ENCODE data around the gene SFMBT2.

SFMBT2 gene

DNA sequence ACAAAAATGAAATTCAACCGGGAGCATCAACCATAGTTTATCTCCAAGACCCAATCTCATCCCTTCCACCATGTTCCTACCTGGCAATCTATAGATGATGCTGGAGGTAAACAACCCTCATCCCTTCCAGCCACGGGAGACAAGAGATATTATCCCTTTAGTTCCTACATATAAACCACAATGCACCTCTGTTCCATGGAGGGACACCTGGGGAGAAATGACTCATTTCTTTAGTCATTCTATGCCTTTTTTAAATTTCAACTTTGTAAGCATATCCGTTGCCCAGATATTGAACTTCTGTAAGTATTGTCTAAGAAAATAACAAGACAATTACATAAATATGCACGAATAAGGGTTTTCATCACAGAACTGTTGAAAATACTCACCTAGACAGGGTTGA lies 15.5 kb upstream of the SFMBT2 start:
- no peak overlapping the region for H3K27ac ChIP-seq
- DNase-seq (ENCODE audit: low read depth, low spot score), result no peak

DNA sequence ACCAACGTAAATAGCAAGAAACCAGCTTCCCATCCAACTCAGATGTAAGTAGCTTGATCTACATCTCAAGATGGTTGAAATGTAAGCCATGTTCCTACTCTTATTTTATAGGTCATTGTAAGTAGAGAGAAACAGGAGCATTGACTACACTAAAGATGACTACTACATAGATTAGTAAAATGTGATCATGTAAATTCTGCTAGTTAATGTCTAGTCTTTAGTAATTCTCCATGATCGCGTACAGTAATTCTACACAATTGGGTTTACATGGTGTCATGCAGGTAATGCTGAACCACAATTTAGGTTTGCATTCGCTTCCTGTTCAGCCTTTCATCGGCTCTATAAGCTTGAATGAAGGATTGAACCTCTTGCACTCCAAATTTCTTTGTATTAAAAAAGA lies 14.9 kb upstream of the SFMBT2 start:
- no peak overlapping the region for H3K27ac ChIP-seq
- no peak for DNase-seq (ENCODE audit: low read depth, low spot score)

DNA sequence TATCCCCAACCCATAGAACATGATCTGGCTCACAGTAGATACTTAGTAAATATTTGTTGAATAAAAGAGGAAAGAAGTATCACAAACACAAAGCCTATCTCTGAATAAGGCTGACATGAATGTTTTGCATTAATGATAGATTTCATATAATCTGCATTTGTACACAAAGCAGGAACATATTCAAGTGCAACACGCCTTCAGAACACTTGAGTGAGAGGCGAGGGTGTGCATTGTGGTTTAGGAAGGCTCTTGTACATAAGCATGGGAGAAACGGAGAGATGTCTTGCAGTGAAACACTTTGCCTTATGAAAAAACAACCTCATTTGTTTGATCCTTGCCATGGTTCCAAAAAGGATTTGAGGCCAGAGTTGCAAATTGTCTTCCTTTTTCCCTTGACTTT lies 14.1 kb upstream of the SFMBT2 start:
- DNase-seq (ENCODE audit: low read depth, low spot score), result no peak
- no peak overlapping the region for H3K27ac ChIP-seq

DNA sequence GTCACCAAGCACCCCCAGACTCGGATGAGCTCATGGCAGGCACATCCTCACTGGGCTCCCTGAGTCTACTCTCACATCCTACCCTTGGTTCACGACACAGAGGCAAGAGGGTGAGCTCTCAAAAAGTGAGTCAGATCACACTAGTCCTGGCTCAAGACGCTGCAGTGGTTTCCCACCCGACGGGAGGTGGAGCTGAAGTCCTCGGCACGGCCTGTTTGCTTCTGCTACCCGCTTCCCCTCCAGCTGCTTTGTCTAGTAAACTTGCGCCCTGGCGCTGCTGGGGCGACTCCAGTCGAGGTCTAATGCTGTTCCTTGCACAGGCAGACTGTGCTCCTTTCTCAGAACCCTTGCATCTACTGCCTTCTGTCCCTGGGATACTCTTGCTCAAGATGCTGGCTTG lies 13.5 kb upstream of the SFMBT2 start:
- no peak for DNase-seq (ENCODE audit: low read depth, low spot score)

DNA sequence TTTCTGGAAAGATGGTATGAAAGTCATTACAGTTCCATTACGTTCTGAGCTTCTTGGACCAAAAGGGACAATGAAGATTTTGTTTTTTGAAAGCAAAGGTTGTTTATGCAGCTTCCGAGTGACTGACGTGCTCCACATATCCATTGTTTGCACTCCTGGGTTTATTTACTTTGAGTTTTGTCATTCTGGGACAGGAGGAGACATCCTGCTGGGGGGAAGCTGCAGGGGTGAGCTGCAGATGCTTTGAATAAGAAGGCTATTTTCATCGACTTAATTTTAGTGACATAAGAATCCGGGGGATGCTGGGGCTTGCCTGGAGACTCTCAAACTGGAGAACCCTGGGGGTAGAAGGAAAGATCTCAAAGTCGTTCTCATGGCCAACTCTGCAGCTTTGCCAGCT lies 12.7 kb upstream of the SFMBT2 start:
- no peak for DNase-seq (ENCODE audit: low read depth, low spot score)
- H3K27ac ChIP-seq, result no peak overlapping the region

More for the DNA sequence above, 13.5 kb upstream of the SFMBT2 start:
- H3K27ac ChIP-seq, result no peak overlapping the region

DNA sequence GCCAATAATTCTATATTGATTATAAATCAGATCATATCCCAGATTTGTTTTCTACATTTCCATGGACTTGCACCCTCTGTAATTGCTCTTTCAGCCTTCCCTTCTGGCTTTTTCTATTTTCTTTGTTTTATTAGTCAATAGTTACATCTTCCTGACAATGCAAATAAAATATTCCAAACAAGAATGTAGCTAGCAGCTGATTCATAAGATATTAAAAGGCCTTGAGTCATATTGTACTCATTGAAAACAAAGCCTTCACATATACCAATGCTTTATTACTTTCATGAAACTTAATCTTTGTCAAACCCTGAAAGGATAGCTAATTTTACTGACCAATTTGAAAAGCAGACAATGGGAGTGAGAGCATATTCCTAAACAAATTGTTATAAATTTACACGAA lies 10.7 kb upstream of the SFMBT2 start:
- peak; percentile 29 for DNase-seq (ENCODE audit: low read depth, low spot score)

DNA sequence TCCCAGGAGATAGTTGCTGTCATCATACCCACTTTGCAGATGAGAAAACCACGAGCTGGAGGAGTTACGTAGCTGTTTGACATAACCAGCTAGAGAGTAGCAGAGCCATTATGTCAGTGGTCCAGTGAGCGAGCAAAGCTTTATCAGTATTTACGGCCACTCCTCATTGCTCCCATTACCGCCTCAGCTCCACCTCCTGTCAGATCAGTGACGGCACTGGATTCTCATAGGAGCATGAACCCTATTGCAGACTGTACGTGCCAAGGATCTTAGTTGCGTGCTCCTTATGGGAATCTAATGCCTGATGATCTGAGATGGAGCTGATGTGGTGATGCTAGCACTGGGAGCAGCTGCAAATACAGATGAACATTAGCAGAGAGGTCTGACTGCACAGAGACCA lies 9.2 kb upstream of the SFMBT2 start:
- H3K27ac ChIP-seq, result no peak overlapping the region
- no peak for DNase-seq (ENCODE audit: low read depth, low spot score)

More for the DNA sequence above, 10.7 kb upstream of the SFMBT2 start:
- no peak overlapping the region for H3K27ac ChIP-seq

DNA sequence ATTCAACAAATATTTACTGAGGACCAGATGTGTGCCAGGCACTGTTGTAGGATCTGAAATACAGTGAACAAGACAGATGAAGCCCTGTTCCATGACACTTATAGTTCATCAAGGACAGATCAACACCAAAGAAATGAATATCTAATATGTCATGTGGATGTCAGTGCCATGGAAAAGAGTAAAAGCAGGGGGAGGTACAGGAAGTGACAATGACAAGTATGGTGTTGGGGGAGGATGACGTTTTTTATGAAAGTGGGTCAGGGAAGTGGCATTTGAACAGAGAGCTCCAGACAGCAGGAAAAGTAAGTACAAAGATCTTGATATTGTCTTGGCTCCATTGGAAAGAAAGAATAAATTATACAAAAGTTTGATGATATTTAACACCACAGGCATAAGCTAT lies 7.0 kb upstream of the SFMBT2 start:
- H3K27ac ChIP-seq, result no peak overlapping the region
- no peak for DNase-seq (ENCODE audit: low read depth, low spot score)

DNA sequence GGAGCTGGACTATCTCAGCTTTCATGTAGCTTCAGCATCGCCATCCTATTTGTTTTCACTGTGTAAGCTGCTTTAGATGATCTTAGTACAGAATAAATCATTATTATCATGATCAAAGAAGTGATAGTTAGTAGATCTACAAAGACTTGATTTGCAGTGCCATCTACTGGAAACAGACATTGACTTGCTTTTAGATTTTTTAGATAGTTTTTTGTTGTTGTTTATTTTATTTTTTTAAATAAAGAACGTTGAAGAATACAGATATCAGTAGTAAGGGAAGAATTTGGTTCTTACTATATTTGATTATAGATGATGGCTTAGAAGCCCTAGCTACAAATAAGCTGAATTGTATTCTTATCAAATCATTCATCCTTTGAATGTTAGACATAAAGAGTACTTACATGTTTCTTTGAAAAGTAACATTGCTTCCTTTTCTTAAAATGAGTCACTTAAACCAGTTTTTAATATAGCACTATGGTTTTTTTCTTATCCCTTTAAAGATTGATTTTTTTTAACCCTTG lies 6.3 kb upstream of the SFMBT2 start:
- no peak for DNase-seq (ENCODE audit: low read depth, low spot score)
- H3K27ac ChIP-seq, result no peak overlapping the region

DNA sequence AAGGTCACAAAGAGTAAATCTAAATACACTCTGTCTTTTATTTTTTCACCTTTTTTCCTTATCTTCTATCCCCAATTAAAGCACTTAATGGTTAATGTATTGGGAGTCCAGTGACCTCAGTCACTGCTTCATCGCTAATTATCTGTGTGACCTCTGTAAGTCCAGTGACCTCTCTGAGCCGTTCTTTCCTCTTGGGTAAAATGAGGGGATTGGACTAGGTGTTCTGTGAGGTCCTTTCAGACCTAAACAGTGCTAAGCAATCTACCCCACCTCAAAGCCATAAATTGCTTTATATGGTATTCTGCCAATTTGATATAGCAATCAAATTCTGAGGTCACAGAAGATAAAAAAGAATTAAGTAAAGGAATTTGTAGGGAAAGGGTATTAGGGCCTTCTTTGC lies 3.9 kb upstream of the SFMBT2 start:
- H3K27ac ChIP-seq, result no peak overlapping the region
- no peak for DNase-seq (ENCODE audit: low read depth, low spot score)

DNA sequence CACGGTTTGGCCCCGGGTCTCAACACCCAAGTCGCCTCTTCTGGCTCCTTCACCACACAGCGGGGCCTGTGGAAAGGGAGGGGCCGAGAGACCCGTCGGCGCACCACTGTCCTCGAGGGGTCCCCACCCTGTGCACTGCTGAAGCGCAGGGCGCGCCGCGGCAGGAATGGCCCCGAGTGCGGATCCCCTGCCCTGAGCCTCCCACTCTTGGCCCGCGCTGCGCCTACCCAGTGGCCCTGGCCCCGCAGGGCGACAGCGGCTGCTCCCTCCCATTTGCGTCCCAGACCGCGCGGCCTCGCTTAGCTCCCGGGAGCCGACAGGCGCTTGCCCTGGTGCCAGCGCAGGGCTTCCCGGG lies 2.1 kb upstream of the SFMBT2 start:
- no peak for DNase-seq (ENCODE audit: low read depth, low spot score)
- no peak overlapping the region for H3K27ac ChIP-seq

DNA sequence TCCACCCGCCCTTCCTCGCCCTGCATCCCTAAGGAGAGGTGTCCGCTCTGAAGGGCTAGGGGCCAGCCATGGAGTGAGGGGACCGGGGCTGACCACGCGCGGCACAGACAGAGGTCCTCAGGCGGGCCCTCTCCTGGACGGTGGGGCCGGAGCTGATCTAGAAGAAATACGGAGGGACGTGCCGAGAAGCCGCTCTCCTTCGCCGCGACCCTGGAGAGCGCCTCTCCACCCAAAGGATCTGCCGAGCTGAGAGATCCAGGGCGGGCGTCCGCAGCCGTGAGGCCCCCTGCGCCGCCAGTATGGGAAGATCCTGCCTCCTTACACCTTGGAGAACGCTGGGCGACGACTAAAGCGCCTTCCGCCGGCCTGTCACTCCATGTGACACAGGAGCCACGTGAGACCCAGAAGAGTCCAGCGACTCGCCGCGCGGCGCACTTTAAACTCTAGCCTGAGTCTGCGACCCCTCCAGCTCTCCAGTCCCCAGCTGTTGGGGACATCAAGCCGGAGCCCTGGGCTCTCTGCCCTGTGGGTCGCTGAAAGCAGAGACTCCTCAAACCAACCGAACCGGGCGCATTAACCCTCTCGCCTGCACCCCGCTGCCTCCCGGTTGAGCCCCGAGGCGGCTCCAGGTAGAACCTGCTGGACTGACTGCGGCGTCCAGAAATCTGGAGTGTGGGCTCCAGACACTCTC lies 1.5 kb upstream of the SFMBT2 start:
- no peak for DNase-seq (ENCODE audit: low read depth, low spot score)
- H3K27ac ChIP-seq, result no peak overlapping the region

DNA sequence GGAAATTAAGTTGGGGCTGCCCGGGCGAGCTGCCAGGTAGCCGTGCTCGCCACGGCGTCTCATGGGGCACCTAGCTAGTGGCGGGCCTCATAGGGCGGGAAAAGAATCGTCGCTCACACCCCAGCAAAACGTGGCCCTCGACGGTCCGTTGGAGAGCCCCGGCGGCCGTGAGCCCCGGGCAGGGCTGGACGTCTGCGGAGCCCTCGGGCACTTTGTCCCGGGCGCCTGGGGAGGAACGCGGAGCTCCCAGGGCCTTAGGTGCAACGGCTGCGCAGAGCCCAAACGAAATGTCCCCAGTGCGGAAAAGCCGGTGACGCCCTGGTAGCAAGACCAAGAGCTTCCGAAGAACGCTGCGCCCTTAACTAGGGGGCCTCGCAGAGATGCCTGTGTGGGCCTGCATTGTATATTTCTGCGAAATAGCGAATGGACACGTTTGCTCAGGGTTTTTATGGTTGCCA lies 866 bp upstream of the SFMBT2 start:
- H3K27ac ChIP-seq, result no peak overlapping the region
- no peak for DNase-seq (ENCODE audit: low read depth, low spot score)

DNA sequence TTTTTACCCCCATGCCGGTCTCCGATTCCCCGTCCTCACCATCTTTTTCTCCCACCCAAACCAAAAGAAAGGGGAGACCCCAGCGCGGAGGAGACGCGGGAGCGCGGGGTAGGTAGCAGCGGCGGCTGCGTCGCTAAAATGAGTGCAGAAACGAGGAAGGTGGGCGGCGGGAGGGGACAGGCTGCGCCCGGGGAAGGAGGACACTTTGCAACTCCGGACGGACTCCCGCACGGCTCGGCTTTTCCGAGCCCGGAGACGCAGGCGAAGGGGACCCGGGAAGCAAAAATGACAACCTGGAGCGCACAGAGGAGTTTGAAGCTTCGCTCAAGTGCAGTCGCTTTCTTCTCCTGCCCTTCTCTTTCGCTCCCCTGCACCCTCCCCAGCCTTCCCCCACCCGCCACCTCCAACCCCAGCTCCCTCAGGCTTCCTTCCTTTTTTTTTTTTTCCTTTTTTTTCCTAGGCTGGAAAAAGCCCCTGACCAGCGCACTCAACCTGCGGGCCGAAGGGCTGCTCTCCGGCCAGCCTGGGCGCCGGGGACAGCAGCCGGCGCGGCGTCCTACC lies 453 bp downstream of the SFMBT2 start:
- no peak overlapping the region for H3K27ac ChIP-seq
- no peak for DNase-seq (ENCODE audit: low read depth, low spot score)

DNA sequence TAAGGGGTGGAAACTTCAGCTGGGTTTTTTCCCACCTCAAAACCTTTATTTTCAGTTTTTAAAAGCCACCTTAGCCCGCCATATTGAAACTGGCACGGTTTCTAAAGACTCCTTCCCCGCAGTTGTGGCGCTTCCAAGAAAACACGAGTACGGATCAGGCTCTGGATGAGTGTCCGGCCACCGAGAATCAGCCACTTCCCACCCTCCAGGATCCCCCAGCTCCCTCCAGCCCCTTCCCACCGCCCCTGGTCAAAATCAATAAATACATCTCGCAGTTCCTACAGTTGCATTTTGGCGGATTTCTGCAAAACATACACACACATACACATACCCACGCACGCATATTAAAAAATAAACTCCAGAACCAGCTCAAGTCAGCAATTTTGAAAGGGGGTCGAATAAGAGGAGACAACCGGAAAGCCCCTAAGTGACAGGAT lies 1.1 kb downstream of the SFMBT2 start:
- H3K27ac ChIP-seq, result no peak overlapping the region
- no peak for DNase-seq (ENCODE audit: low read depth, low spot score)

DNA sequence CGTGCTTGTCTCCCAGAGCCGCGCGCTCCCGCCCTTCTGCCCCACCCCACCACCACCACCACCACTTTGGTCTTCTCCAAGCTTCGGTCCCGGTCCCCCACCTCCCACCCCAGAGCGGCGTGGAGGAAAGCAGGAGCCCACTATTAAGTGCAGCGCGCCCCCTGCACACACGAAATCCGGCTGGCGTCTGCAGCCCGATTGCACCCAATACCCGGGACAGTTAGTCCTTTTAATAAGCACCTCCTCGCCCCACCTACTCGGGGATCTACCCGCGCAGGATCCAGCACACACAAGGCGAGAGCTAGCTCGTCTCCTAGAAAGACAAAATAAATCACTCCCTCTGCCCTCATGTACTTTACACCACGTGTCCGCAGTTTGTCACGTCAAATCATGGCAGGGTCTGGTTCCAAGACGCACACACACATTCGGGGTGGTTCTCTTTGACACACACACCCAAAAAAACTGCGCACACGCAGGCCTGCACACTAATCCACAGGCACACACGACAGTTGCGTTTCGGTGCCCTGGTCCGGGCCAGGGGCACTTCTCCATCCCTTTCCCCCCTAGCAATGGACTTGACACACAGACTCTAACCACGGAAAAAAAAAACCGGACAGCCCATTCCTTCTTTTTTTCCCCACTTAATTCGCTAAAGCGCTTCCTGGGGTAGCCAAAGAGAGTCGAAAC lies 1.6 kb downstream of the SFMBT2 start:
- DNase-seq (ENCODE audit: low read depth, low spot score), result no peak
- H3K27ac ChIP-seq, result no peak overlapping the region

DNA sequence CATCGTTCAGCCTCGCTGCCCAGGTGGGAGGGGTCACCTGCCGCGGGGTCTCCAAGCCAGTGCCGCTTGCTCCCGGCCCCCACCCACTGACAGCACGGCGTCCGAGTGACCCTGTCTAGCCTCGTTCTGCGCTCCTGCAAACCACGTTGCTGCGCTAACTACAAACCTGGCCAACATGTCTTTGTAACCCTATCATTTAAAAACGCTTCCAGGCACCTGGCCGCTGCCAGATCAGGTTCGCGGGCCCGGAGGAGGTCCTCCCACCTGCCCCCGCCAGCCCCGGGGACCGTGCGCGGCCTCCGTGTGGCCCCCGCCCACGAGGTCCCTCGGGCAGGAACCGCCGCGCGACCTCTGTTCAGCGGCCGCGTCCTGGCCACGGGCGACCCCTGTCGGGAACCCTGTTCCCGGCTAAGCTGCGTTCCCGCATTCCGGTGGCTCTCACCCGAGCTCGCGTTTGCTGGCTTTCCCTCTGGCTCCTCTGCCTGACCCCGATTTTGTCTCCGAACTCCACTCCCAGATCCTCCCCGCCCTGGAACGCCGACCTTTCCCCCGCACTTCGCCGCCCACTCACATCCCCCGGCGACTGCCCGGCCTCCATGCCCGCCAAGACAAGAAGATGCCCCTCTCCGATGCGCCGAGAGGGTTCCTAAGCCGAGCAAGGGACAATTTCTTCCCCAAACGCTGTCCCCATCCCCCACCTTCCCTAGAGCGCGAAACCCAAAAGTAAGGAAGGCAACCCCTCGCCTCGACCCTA lies 2.4 kb downstream of the SFMBT2 start:
- no peak overlapping the region for H3K27ac ChIP-seq
- no peak for DNase-seq (ENCODE audit: low read depth, low spot score)

DNA sequence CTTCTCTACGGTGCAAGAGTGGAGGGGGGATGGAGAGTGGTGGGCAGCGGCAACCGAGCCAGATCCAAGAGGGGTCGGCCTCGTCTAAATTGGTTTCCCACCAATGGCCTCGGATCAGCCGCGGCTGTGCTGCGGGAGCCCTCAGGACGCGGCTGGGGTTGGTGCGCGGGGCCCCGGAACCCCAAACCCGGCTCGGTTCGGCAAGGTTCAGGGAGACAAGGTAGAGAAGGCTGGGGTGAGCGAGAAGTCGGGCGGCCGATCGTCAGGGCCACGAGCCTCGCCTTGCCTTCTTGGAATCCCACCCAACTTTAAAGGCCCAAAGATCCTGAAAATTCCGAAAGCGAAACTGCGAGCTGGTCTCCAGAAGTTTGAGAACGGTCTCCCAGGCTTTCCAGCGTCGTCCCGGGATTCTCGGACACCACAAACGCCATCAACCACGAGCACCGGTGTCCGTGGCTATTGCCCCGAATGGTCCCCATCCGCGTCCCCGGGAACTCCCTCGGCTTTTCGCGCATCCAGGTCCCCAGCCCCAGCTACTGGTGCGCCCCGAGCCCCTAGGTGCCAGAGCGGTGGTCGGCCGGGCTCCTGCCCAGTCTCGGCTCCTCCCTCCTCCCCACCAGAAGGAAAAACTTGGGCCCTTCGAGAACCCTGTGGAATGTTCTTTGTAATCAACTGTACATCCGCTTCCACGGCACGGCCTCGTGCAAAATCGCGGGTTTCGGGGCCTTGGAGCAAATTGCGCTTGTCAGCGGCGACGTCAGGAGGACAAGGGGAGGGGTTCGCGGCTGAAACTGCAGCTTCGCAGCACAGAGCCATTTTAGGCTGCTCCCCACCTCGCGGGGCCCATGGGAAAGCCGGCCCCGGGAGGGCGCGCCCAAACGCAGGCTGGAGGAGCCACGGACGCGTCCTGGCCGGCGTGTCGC lies 3.2 kb downstream of the SFMBT2 start:
- no peak overlapping the region for H3K27ac ChIP-seq
- DNase-seq (ENCODE audit: low read depth, low spot score), result no peak

DNA sequence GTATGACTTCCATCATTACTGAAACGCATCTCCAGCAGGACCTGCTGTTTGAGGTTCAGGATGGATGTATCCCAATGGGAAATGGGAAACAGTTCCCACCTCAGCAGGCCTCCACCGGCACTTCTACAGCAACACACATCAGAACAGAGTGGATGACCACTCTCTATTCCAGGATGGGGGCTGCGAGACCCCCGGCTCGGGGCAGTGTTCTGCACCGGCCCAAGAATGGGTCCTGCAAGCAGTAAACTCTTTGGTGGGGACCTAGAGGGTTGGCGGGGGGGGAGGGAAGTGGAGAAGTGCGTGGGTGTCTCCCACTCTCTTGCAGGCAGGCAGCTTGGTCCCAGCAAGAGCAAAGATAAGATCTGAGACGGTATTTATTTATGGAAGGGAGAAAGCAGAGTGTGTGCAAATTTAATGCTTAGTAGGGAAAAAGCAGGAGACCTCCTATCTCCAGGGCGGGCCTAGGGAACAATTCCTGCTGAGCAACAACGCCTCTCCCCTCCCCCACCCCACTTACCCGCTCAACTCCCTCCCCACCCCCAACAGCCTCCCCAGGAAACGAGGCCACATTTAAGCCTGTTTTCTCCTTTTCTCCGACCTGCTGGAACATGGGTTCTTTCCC lies 4.0 kb downstream of the SFMBT2 start:
- no peak for DNase-seq (ENCODE audit: low read depth, low spot score)
- no peak overlapping the region for H3K27ac ChIP-seq

Data from epithelial cell of prostate (primary cell).